ENCODE measurements around the gene NDUFB8. TPM values are rescaled to one million over a fixed set of nuclear protein-coding genes. Genes with fewer than 3 reads are reported as not detected.
A peak's percentile ranks its signal among the peaks of the same experiment; 100 is the strongest.
"Not testable (repeated sequence)": the region's sequence is repeated elsewhere in the genome, so short reads cannot be mapped to it uniquely, and the experiment has no call there.

The NDUFB8 gene
- 100 to 1,000 TPM; 160 to 215 (median 187) TPM for total RNA-seq

- intact Hi-C loops (cut with DNase I): no loop called here
- TF ChIP-seq, protein P1, sequence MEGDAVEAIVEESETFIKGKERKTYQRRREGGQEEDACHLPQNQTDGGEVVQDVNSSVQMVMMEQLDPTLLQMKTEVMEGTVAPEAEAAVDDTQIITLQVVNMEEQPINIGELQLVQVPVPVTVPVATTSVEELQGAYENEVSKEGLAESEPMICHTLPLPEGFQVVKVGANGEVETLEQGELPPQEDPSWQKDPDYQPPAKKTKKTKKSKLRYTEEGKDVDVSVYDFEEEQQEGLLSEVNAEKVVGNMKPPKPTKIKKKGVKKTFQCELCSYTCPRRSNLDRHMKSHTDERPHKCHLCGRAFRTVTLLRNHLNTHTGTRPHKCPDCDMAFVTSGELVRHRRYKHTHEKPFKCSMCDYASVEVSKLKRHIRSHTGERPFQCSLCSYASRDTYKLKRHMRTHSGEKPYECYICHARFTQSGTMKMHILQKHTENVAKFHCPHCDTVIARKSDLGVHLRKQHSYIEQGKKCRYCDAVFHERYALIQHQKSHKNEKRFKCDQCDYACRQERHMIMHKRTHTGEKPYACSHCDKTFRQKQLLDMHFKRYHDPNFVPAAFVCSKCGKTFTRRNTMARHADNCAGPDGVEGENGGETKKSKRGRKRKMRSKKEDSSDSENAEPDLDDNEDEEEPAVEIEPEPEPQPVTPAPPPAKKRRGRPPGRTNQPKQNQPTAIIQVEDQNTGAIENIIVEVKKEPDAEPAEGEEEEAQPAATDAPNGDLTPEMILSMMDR (IDR thresholded peaks at IDR 0.05): peak in 1 of 6 experiments; percentile 30
- TF ChIP-seq POLR2A (IDR thresholded peaks at IDR 0.05): peak in 2 of 4 donors; percentile 42 to 53
- H3K4me3 ChIP-seq: peak within 1 kb of the TSS; percentile 81 to 94 (median 86)
- peak within 1 kb of the TSS; percentile 82 to 92 (median 86) for H3K27ac ChIP-seq
- 1% methylated on average over 29 of the region's 43 CpGs for WGBS, 2 donors
- no peaks in the 10 kb centered on the region for H3K27me3 ChIP-seq
- peaks cover 7 to 32% (median 11%) of the 10 kb centered on the region in 3 donors for H3K4me1 ChIP-seq
- peak; percentile 56 for DNase-seq
- peaks cover 7 to 32% (median 7%) of the 10 kb centered on the region in 3 donors for H3K36me3 ChIP-seq
- H3K9me3 ChIP-seq: no peaks in the 10 kb centered on the region
Measured at GRCh38 chr10:100529475-100530298, at the start of gene NDUFB8. Gene NDUFB8 (minus strand): TSS chr10:100529871. CDS start chr10:100529851, 20 bp downstream.

GRCh38 chr10:100576282-100576635, 46.6 kb upstream of the NDUFB8 start:
- Histone ChIP-seq H3K4me1 (no peaks in the 10 kb centered on the region), H3K4me3 (no peak overlapping the region), H3K27me3 (peaks cover 0 to 86% (median under 1%) of the 10 kb centered on the region in 4 donors), H3K9me3 (no peaks in the 10 kb centered on the region), H3K27ac (no peak overlapping the region), H3K36me3 (no peaks in the 10 kb centered on the region)
- DNase-seq: no peak
- 64 to 73% methylated on average over 5 of the region's 5 CpGs for WGBS, 2 donors
- intact Hi-C loops (cut with DNase I): no loop called here
- TF ChIP-seq, protein P1 (IDR thresholded peaks at IDR 0.05): no peak
- no peak for TF ChIP-seq POLR2A (IDR thresholded peaks at IDR 0.05)

DNA sequence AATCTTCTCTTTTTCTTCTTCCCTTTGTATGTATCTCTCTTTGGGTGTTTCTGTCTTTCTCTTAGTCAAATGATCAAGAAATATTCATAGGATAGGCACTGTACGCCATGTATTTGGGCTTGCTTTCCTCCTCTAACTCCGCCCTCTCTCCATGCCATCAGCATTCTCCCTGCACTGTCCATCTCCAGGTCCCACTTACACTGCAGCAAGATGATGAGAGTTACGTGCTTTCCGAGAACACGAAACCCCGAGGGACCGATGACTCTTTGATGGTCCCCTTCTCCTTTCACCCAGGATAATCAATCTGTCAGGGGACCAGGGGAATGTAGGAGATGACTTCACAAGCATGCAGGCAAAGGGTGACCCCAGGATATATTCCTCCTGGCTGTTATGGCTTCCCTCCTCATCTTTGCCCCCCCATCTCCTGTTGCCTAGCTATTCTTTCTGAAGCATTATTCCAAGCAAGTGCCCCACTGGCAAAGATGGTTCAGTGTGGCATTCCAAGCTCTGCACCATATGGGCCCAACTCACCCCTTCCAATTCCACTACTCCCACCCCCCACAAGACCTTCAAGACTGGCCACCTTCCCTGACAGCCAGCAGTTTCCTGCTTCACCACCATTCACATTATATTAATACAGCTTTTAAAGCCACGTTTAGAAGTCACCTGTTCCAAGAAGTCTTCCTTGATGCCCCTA, 46.1 kb upstream of the NDUFB8 start:
- DNase-seq: no peak
- Histone ChIP-seq H3K36me3 (no peaks in the 10 kb centered on the region), H3K4me3 (no peak overlapping the region), H3K27ac (no peak overlapping the region), H3K4me1 (no peaks in the 10 kb centered on the region), H3K27me3 (peaks cover 0 to 91% (median 2%) of the 10 kb centered on the region in 4 donors), H3K9me3 (no peaks in the 10 kb centered on the region)
- TF ChIP-seq, protein P1 (IDR thresholded peaks at IDR 0.05): no peak
- TF ChIP-seq POLR2A (IDR thresholded peaks at IDR 0.05): no peak
- intact Hi-C loops (cut with DNase I): no loop called here
- 76 to 79% methylated on average over 8 of the region's 8 CpGs for WGBS, 2 donors

GRCh38 chr10:100575146-100575545, 45.5 kb upstream of the NDUFB8 start:
- 80 to 85% methylated on average over 4 to 6 of the region's 7 CpGs for WGBS, 2 donors
- intact Hi-C loops (cut with DNase I); H3K36me3 ChIP-seq; H3K9me3 ChIP-seq; H3K27ac ChIP-seq; H3K4me3 ChIP-seq; H3K4me1 ChIP-seq; DNase-seq: not testable (repeated sequence)
- H3K27me3 ChIP-seq: peaks cover 0 to 95% (median 4%) of the 10 kb centered on the region in 4 donors

DNA sequence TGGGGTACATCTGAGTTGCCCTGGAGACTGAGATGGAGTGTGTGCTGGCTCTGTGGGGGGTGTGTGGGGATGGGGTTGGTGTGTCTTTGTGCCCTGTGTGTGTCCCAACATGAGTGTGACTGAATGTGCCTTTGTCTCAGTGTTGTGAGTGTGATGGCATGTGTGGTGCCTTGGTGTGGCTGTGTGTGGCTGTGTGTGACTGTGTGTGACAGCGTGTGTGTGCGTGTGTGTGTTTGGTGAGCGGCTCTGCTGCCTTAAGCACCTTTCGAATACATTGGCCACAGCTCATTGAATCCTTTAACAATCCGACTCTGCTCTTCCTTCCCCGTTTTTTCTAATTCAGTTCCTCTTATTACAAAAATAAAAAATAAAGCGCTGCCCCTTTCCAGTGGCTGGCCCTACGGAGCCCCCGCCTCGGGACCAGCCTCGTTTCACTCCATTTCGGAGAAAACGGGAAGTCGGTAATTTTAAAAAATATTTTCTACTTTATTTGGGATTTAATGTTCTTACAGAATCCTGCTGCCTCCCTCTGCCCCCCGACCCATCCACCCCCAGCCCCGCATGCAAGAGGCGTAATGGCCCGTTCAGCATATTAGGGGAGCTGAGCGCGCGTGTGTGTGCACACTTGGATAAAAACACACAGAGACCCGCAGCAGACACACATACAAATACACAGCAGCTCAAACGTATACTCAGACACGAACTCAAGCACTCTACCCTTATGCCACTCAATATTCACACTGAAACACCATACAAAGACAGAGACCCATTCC, 41.6 kb upstream of the NDUFB8 start:
- 76 to 78% methylated on average over 23 to 24 of the region's 24 CpGs for WGBS, 2 donors
- intact Hi-C loops (cut with DNase I): no loop called here
- peaks cover 0 to 98% (median 7%) of the 10 kb centered on the region in 4 donors for H3K27me3 ChIP-seq
- no peak for DNase-seq
- TF ChIP-seq, protein P1 (IDR thresholded peaks at IDR 0.05): no peak
- no peak for TF ChIP-seq POLR2A (IDR thresholded peaks at IDR 0.05)
- H3K36me3 ChIP-seq: no peaks in the 10 kb centered on the region
- no peaks in the 10 kb centered on the region for H3K4me1 ChIP-seq
- H3K27ac ChIP-seq: no peak overlapping the region
- no peaks in the 10 kb centered on the region for H3K9me3 ChIP-seq
- no peak overlapping the region for H3K4me3 ChIP-seq

Measured in esophagus squamous epithelium (tissue), 5 donors.